Cardiac muscle cell (in vitro differentiated cells and primary cell): Measurements from ENCODE around the gene SLC25A26. TPM values are rescaled to one million over a fixed set of nuclear protein-coding genes. Genes with fewer than 3 reads are reported as not detected.

Experiments used
- DNase-seq, 2 donors: peaks; one replicate each; pipeline versions ENCODE4 v3.0.0 to v3.0.0-alpha.2; 2010 to 2017; ENCODE audit warnings: low read depth in 1 of 2, low spot score in 1 of 2
- H3K27ac ChIP-seq: fragments of 200-600 bp; sonication (generic); 2 replicates; pipeline ENCODE4 v1.5.1; 2016
- H3K27me3 ChIP-seq: fragments of 200-600 bp; sonication (generic); 2 replicates; pipeline ENCODE4 v1.6.0; 2016; ENCODE audit warnings: control low read depth
- H3K36me3 ChIP-seq: fragments of 200-600 bp; sonication (generic); 2 replicates; pipeline ENCODE4 v1.5.1; 2016; ENCODE audit warnings: control low read depth
- H3K4me1 ChIP-seq: fragments of 200-600 bp; sonication (generic); 2 replicates; pipeline ENCODE4 v1.8.1; 2017; ENCODE audit warnings: low read depth, mild to moderate bottlenecking, mixed run types
- H3K4me3 ChIP-seq: fragments of 200-600 bp; sonication (generic); 2 replicates; pipeline ENCODE4 v1.5.1; 2016; ENCODE audit warnings: mild to moderate bottlenecking
- H3K9me3 ChIP-seq: fragments of 200-600 bp; sonication (generic); 2 replicates; pipeline ENCODE4 v1.5.1; 2017; ENCODE audit warnings: low read depth, mild to moderate bottlenecking, control low read depth
- polyA plus RNA-seq: library from polyadenylated mRNA; unstranded; fragments of >200 nt; fragmentation: Nextera tagmentation; extraction: Ambion mirVana; gene quantifications from 2 replicates; pipeline ENCODE4 v1.2.1, GENCODE V29; 2016
- total RNA-seq: library from RNA; depleted of rRNA; stranded (reverse); fragments of >200 nt; gene quantifications from 2 replicates; pipeline ENCODE4 v1.2.3, GENCODE V29; 2016
- TF ChIP-seq, protein P1 (sequence below): IDR thresholded peaks from 2 replicates; pipeline ENCODE4 v1.5.1; 2012; ENCODE audit warnings: low read depth, mild to moderate bottlenecking, low read length

The SLC25A26 gene
- total and polyA plus RNA-seq, 2 experiments from 2014 or later: 22.2 to 41.2 TPM

DNA sequence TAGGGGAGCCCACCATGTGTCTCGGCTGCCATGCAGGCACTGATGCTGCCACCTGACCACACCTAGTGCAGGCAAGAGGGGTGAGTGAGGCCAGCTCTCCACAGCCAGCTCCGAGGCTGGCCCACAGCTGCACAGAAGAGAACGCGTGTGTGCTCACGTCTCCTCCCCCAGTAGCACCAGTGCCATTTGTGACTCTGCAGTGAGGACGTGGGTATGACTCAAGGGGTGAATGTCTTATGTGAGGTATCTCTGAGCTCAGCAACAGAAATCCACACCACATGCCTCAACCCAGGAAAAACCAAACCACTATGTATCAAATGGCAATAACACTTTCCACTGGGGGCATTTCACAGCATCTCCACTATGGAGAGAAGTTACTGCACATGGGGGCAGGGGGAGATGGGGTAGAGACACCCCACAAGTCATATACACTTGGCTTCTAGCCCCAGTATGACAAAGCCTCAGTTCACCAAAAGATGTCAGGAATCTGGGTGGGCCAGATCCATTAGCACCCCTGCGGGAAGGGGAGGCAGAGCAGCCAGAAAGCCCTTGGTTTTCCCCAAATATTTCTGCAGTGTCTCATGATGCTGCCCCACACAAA lies 192.4 kb downstream of the SLC25A26 start:
- no peak overlapping the region for H3K4me3 ChIP-seq
- H3K27ac ChIP-seq: no peak overlapping the region
- no peaks in the 10 kb centered on the region for H3K9me3 ChIP-seq
- DNase-seq: peak in 1 of 2 donors; percentile 28
- TF ChIP-seq, protein P1, sequence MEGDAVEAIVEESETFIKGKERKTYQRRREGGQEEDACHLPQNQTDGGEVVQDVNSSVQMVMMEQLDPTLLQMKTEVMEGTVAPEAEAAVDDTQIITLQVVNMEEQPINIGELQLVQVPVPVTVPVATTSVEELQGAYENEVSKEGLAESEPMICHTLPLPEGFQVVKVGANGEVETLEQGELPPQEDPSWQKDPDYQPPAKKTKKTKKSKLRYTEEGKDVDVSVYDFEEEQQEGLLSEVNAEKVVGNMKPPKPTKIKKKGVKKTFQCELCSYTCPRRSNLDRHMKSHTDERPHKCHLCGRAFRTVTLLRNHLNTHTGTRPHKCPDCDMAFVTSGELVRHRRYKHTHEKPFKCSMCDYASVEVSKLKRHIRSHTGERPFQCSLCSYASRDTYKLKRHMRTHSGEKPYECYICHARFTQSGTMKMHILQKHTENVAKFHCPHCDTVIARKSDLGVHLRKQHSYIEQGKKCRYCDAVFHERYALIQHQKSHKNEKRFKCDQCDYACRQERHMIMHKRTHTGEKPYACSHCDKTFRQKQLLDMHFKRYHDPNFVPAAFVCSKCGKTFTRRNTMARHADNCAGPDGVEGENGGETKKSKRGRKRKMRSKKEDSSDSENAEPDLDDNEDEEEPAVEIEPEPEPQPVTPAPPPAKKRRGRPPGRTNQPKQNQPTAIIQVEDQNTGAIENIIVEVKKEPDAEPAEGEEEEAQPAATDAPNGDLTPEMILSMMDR: no peak
- H3K36me3 ChIP-seq: no peaks in the 10 kb centered on the region
- H3K27me3 ChIP-seq: no peaks in the 10 kb centered on the region
- peaks cover 32% of the 10 kb centered on the region for H3K4me1 ChIP-seq

DNA sequence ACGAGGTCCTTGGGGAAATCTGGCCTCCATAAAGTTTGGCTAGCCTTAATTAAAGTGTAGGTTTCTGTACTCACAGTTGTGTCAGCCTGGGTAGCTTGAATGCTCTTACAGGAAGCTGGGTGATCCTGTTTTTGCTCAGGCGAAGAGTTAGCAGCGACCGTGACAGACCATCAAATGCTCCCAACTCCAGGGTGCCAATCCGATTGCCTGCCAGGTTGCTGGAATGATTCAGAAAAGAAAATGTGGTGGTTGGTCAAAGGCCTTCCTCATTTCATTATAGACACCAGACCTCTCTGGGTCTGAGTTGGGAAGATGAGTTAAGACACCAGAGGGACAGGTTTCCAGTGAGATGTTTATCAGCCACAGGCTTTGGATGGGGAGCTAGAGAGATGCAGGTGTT lies 194.0 kb downstream of the SLC25A26 start:
- Histone ChIP-seq H3K4me1 (peaks cover 31% of the 10 kb centered on the region), H3K36me3 (no peaks in the 10 kb centered on the region), H3K27me3 (no peaks in the 10 kb centered on the region), H3K9me3 (no peaks in the 10 kb centered on the region), H3K27ac (no peak overlapping the region), H3K4me3 (no peak overlapping the region)
- TF ChIP-seq, protein P1: no peak
- no peak for DNase-seq

DNA sequence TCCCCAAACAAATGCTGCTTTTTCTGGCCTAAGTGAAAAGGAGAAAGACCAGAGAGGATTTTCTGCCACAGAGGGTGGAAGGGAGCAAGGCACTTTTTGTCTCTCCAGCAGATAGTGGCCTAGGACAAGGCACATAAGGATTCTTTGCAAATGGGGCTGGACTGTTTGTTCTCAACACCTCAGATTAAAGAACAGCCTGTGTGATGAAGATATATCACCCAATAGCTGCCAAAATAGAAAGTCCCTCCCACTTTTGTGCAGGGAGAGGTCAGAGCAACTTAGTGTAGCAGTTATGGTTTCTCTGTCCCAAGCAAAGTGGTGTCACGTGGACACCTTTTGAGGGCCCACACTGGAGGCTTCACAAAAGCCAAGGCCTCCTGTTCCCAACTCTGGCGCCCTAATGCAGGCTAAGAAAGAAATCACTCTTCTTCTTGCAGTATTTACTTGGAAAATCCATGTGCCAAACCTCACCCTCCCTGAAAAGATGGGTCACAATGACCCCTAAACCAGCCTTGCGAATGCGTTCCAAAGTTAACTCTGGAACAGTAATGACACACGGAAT lies 195.1 kb downstream of the SLC25A26 start:
- no peaks in the 10 kb centered on the region for H3K36me3 ChIP-seq
- H3K9me3 ChIP-seq: no peaks in the 10 kb centered on the region
- H3K27me3 ChIP-seq: no peaks in the 10 kb centered on the region
- H3K4me3 ChIP-seq: no peak overlapping the region
- peak overlapping the region; percentile 67 for H3K27ac ChIP-seq
- TF ChIP-seq, protein P1: no peak
- peak in 1 of 2 donors; percentile 40 for DNase-seq
- peaks cover 22% of the 10 kb centered on the region for H3K4me1 ChIP-seq

DNA sequence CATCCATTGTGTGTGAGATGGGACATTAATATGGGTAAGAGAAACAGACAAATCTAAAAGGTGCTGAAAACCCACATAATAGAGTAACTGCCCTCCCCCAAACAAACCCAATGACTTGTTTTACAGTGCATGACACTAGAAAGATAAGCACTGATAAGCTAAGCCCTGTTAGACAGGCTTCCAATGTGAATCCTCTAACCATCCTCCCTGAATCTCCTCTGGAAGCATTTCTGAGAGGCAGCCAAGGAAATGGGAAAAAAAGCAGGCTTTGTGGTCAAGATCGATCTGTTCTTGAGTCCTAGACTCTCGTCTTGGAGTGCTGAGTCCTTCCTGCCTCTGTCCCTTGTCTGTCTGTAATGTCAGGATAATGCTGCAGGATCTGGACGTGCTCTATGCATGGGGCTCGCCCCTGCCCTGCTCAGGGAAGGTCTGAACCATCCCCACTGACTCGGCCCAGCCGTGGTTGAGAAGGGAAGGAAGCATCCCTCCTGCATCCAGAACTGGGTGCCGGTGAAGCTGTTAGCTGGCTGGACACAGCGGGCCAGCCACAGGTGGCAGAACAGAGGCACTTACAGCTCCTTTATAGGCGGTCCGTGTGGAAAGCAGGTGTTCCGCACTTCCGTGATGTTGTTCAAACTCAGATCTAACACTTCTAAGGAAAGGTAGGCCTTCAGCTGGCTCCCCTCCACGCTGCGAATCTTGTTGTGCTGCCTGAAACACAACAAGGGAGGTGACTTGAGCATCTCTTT lies 195.9 kb downstream of the SLC25A26 start:
- Histone ChIP-seq H3K4me3 (no peak overlapping the region), H3K27ac (peak overlapping the region; percentile 67), H3K9me3 (no peaks in the 10 kb centered on the region), H3K4me1 (peaks cover 16% of the 10 kb centered on the region), H3K27me3 (no peaks in the 10 kb centered on the region), H3K36me3 (no peaks in the 10 kb centered on the region)
- peak in 1 of 2 donors; percentile 50 for DNase-seq
- TF ChIP-seq, protein P1: no peak

DNA sequence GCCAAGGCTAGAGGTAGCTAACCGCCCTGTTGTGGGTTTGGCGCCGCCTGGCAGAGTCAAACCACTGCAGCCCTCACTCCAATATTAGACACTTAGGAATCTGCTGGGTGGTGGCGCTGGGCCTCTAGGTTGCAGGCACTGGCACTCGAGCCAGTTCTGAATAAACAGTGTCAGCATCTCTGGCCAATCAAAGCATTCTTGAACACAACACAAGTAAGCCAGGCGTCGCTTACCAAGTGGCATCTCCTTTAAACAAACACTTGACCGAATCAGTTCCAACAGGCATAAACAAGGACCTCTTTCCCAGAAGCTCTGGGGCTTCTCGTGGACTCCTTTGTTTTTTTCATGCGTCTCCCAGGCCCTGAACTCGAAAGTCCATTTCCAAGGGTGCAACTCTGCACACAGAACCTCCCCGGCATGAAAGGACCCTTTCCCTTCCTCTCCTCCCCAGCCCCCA lies 197.7 kb downstream of the SLC25A26 start:
- TF ChIP-seq, protein P1: no peak
- H3K4me3 ChIP-seq: no peak overlapping the region
- no peak for DNase-seq
- H3K27ac ChIP-seq: no peak overlapping the region
- H3K9me3 ChIP-seq: no peaks in the 10 kb centered on the region
- no peaks in the 10 kb centered on the region for H3K36me3 ChIP-seq
- no peaks in the 10 kb centered on the region for H3K27me3 ChIP-seq
- peaks cover 16% of the 10 kb centered on the region for H3K4me1 ChIP-seq
